HepG2 (cell line): ENCODE results near the gene GABARAPL2. TPM values are rescaled to one million over a fixed set of nuclear protein-coding genes. Genes with fewer than 3 reads are reported as not detected.
A peak's percentile ranks its signal among the peaks of the same experiment; 100 is the strongest.

Experiments used
- CREB1 ChIP-seq, 2 experiments: fragments of 450-650 bp in 1 of 2; IDR thresholded peaks; 2 replicates each; pipeline ENCODE4 v1.6.1; 2016 to 2017; ENCODE audit warnings: control low read depth in 1 of 2, mild to moderate bottlenecking in 1 of 2, missing compliant biosample characterization in 1 of 2, missing genetic modification characterization in 1 of 2
- KLF15 ChIP-seq: sonication (generic); formaldehyde crosslinking; IDR thresholded peaks from 2 replicates; pipeline ENCODE4 v1.8.1; 2023; ENCODE audit warnings: borderline replicate concordance, mild to moderate bottlenecking, inconsistent platforms, missing genetic modification reagents, mixed read lengths
- KLF9 ChIP-seq: IDR thresholded peaks from 2 replicates; pipeline ENCODE4 v1.6.1; 2016; ENCODE audit warnings: low read depth
- LCORL ChIP-seq, 2 experiments: fragments of 450-650 bp in 1 of 2; sonication (generic) in 1 of 2; formaldehyde crosslinking in 1 of 2; IDR thresholded peaks; 2 replicates each; pipeline versions ENCODE4 v1.5.0 to v1.6.1; 2017 to 2020; ENCODE audit warnings: antibody characterized with exemption in 1 of 2, missing genetic modification reagents in 1 of 2
- MAZ ChIP-seq, 2 experiments: sonication (generic) in 1 of 2; formaldehyde crosslinking in 1 of 2; IDR thresholded peaks; 2 replicates each; pipeline versions ENCODE4 v1.5.0 to v1.6.1; 2012 to 2020; ENCODE audit warnings: low read depth in 2 of 2, mild to moderate bottlenecking in 2 of 2, borderline replicate concordance in 1 of 2, improper control_type of control experiment in 1 of 2, low read length in 1 of 2, missing genetic modification reagents in 1 of 2, moderate library complexity in 1 of 2
- NR2F1 ChIP-seq, 2 experiments: fragments of 450-650 bp in 1 of 2; formaldehyde crosslinking in 1 of 2; IDR thresholded peaks; 2 replicates each; pipeline versions ENCODE4 v1.5.0 to v1.6.1; 2016 to 2020; ENCODE audit warnings: mild to moderate bottlenecking in 1 of 2, missing compliant biosample characterization in 1 of 2, missing genetic modification reagents in 1 of 2, moderate library complexity in 1 of 2
- POLR2G ChIP-seq: fragments of 200-400 bp; formaldehyde crosslinking; IDR thresholded peaks from 2 replicates; pipeline ENCODE4 v1.6.1; 2018; ENCODE audit warnings: mild to moderate bottlenecking, low read depth, low read length, moderate library complexity
- SALL2 ChIP-seq: sonication (generic); formaldehyde crosslinking; IDR thresholded peaks from 2 replicates; pipeline ENCODE4 v1.8.1; 2023; ENCODE audit warnings: mild to moderate bottlenecking, missing genetic modification reagents, inconsistent platforms
- SIN3A ChIP-seq: IDR thresholded peaks from 2 replicates; pipeline ENCODE4 v1.6.1; 2011; ENCODE audit warnings: low read depth, mild to moderate bottlenecking, control low read depth, low read length, borderline replicate concordance
- SPEN ChIP-seq: sonication (generic); formaldehyde crosslinking; IDR thresholded peaks from 2 replicates; pipeline ENCODE4 v1.5.1; 2020; ENCODE audit warnings: low read depth, mild to moderate bottlenecking, missing genetic modification reagents
- TARDBP ChIP-seq: sonication (generic); formaldehyde crosslinking; IDR thresholded peaks from 2 replicates; pipeline ENCODE4 v1.8.0; 2022; ENCODE audit warnings: mild to moderate bottlenecking, missing genetic modification reagents
- TEAD3 ChIP-seq: optimal IDR thresholded peaks from 2 replicates; pipeline ENCODE3; 2016; ENCODE audit warnings: borderline replicate concordance
- ZNF512B ChIP-seq: sonication (generic); formaldehyde crosslinking; IDR thresholded peaks from 2 replicates; pipeline ENCODE4 v1.5.1; 2020; ENCODE audit warnings: missing genetic modification reagents, mild to moderate bottlenecking, borderline replicate concordance
- ZNF546 ChIP-seq: sonication (generic); formaldehyde crosslinking; conservative IDR thresholded peaks from 2 replicates; pipeline ENCODE4 v1.8.1; 2023; ENCODE audit warnings: mild to moderate bottlenecking, missing genetic modification reagents
- ZNF550 ChIP-seq: sonication (generic); formaldehyde crosslinking; IDR thresholded peaks from 2 replicates; pipeline ENCODE4 v1.4.0; 2020; ENCODE audit warnings: mild to moderate bottlenecking, missing genetic modification reagents, borderline replicate concordance
- ZNF781 ChIP-seq: sonication (generic); formaldehyde crosslinking; IDR thresholded peaks from 2 replicates; pipeline ENCODE4 v1.5.1; 2020; ENCODE audit warnings: borderline replicate concordance, mild to moderate bottlenecking, missing genetic modification reagents; ENCODE audit errors: not compliant biosample characterization
- polyA plus RNA-seq, 8 experiments: library from polyadenylated mRNA; depleted of rRNA in 3 of 8; stranded (reverse) in 7 of 8; unstranded in 1 of 8; fragments of >200 nt; fragmentation: Illumina TruSeq in 4 of 8; extraction: Trizol in 4 of 8; gene quantifications; 2 replicates each; pipeline versions ENCODE4 v1.2.1 to v1.2.3, GENCODE V29; 2011 to 2016; ENCODE audit warnings: low read depth in 4 of 8, missing spikeins in 1 of 8, mixed read lengths in 1 of 8; ENCODE audit not compliant: insufficient read depth in 1 of 8
- total RNA-seq, 5 experiments: library from RNA; depleted of rRNA; stranded (reverse); fragments of >200 nt; fragmentation: Illumina TruSeq; extraction: Trizol; gene quantifications; 2 replicates each; pipeline ENCODE4 v1.2.3, GENCODE V29; 2016; ENCODE audit warnings: low read depth in 1 of 5
- TF ChIP-seq, protein P1 (sequence below): IDR thresholded peaks from 2 replicates; pipeline ENCODE4 v1.6.1; 2016; ENCODE audit warnings: mild to moderate bottlenecking
- TF ChIP-seq, protein P2 (sequence below): sonication (generic); formaldehyde crosslinking; IDR thresholded peaks from 2 replicates; pipeline ENCODE4 v1.4.0; 2020; ENCODE audit warnings: low read depth, mild to moderate bottlenecking, missing genetic modification reagents
- TF ChIP-seq, protein P3 (sequence below), 2 experiments: sonication (generic) in 1 of 2; formaldehyde crosslinking in 1 of 2; IDR thresholded peaks; 2 replicates each; pipeline versions ENCODE4 v1.4.0 to v1.6.1; 2018 to 2020; ENCODE audit warnings: missing genetic modification reagents in 2 of 2, borderline replicate concordance in 1 of 2, low read depth in 1 of 2, mild to moderate bottlenecking in 1 of 2, missing biosample characterization in 1 of 2

GABARAPL2 gene
- total and polyA plus RNA-seq, 2 of the 13 experiments (the other 11 are each of a cell fraction or from before 2014, with no cell fraction given): 76.4 to 83.0 TPM

- TF ChIP-seq CREB1 (IDR thresholded peaks at IDR 0.05): peak; percentile 82
- TF ChIP-seq CREB1 (CRISPR knock-in tag; IDR thresholded peaks at IDR 0.05): peak; percentile 89
- TF ChIP-seq KLF15 (CRISPR knock-in tag): no peak
- TF ChIP-seq LCORL (IDR thresholded peaks at IDR 0.05): no peak
- TF ChIP-seq LCORL (CRISPR knock-in tag; IDR thresholded peaks at IDR 0.05): peak; percentile 16; the same call in 1 of the 2 replicates
- TF ChIP-seq, protein P1, sequence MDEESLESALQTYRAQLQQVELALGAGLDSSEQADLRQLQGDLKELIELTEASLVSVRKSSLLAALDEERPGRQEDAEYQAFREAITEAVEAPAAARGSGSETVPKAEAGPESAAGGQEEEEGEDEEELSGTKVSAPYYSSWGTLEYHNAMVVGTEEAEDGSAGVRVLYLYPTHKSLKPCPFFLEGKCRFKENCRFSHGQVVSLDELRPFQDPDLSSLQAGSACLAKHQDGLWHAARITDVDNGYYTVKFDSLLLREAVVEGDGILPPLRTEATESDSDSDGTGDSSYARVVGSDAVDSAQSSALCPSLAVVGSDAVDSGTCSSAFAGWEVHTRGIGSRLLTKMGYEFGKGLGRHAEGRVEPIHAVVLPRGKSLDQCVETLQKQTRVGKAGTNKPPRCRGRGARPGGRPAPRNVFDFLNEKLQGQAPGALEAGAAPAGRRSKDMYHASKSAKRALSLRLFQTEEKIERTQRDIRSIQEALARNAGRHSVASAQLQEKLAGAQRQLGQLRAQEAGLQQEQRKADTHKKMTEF (CRISPR knock-in tag): peak; percentile 10; the same call in 1 of the 2 replicates
- TF ChIP-seq, protein P2, sequence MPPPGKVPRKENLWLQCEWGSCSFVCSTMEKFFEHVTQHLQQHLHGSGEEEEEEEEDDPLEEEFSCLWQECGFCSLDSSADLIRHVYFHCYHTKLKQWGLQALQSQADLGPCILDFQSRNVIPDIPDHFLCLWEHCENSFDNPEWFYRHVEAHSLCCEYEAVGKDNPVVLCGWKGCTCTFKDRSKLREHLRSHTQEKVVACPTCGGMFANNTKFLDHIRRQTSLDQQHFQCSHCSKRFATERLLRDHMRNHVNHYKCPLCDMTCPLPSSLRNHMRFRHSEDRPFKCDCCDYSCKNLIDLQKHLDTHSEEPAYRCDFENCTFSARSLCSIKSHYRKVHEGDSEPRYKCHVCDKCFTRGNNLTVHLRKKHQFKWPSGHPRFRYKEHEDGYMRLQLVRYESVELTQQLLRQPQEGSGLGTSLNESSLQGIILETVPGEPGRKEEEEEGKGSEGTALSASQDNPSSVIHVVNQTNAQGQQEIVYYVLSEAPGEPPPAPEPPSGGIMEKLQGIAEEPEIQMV (CRISPR knock-in tag): 0 out of 2 replicates have a peak, but pooled peaks have one; percentile 28
- TF ChIP-seq POLR2G: peak; percentile 32; the same call in 1 of the 2 replicates
- peak; percentile 75; the same call in 1 of the 2 replicates for TF ChIP-seq ZNF550 (CRISPR knock-in tag)
- TF ChIP-seq KLF9: peak; percentile 41; the same call in 1 of the 2 replicates
- peak; percentile 36 for TF ChIP-seq ZNF781 (CRISPR knock-in tag)
- peak; percentile 25; the same call in 1 of the 2 replicates for TF ChIP-seq SPEN (CRISPR knock-in tag)
- 0 out of 4 replicates have a peak, but pooled peaks of 1 of the 2 experiments have one; percentile 19 for TF ChIP-seq NR2F1 (CRISPR knock-in tag; IDR thresholded peaks at IDR 0.05)
- no peak for TF ChIP-seq MAZ (IDR thresholded peaks at IDR 0.05; ENCODE audit: borderline replicate concordance, low read depth, low read length)
- TF ChIP-seq MAZ (CRISPR knock-in tag; IDR thresholded peaks at IDR 0.05; ENCODE audit: low read depth): peak; percentile 10; the same call in 1 of the 2 replicates
- TF ChIP-seq, protein P3, sequence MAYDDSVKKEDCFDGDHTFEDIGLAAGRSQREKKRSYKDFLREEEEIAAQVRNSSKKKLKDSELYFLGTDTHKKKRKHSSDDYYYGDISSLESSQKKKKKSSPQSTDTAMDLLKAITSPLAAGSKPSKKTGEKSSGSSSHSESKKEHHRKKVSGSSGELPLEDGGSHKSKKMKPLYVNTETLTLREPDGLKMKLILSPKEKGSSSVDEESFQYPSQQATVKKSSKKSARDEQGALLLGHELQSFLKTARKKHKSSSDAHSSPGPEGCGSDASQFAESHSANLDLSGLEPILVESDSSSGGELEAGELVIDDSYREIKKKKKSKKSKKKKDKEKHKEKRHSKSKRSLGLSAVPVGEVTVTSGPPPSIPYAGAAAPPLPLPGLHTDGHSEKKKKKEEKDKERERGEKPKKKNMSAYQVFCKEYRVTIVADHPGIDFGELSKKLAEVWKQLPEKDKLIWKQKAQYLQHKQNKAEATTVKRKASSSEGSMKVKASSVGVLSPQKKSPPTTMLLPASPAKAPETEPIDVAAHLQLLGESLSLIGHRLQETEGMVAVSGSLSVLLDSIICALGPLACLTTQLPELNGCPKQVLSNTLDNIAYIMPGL (CRISPR knock-in tag; IDR thresholded peaks at IDR 0.05; ENCODE audit: borderline replicate concordance in 1 of 2, low read depth in 1 of 2): peak in 1 of 2 experiments; percentile 16; a peak in 1 of 4 replicates
- 0 out of 2 replicates have a peak, but pooled peaks have one; percentile 3 for TF ChIP-seq TARDBP (CRISPR knock-in tag)
- TF ChIP-seq ZNF512B (CRISPR knock-in tag): peak; percentile 49; the same call in 1 of the 2 replicates
- no peak for TF ChIP-seq ZNF546 (CRISPR knock-in tag)
- 0 out of 2 replicates have a peak, but pooled peaks have one; percentile 60 for TF ChIP-seq SIN3A
- no peak for TF ChIP-seq SALL2 (CRISPR knock-in tag)
- TF ChIP-seq TEAD3 (CRISPR knock-in tag): peak; percentile 49
Measured at GRCh38 chr16:75555213-75555706, 10.9 kb upstream of the GABARAPL2 start (continued).
